ENCODE results near the gene MRPS34.
"Not testable (repeated sequence)": the region's sequence is repeated elsewhere in the genome, so short reads cannot be mapped to it uniquely, and the experiment has no call there.

MRPS34 gene

GRCh38 chr16:1746693-1747195 lies 26.2 kb downstream of the MRPS34 start:
- DNase-seq: no peak

- no peak for DNase-seq
Measured at GRCh38 chr16:1745900-1746692, 26.8 kb downstream of the MRPS34 start.

GRCh38 chr16:1745181-1745899 lies 27.6 kb downstream of the MRPS34 start:
- no peak for DNase-seq

- DNase-seq: no peak
Measured at GRCh38 chr16:1744338-1744840, 28.5 kb downstream of the MRPS34 start.

- no peak for DNase-seq
Measured at GRCh38 chr16:1743376-1744337, 29.3 kb downstream of the MRPS34 start.

- DNase-seq: no peak
Measured at GRCh38 chr16:1741553-1742165, 31.3 kb downstream of the MRPS34 start.

- DNase-seq: no peak
Measured at GRCh38 chr16:1740781-1741490, 32.0 kb downstream of the MRPS34 start.

GRCh38 chr16:1740234-1740633 lies 32.7 kb downstream of the MRPS34 start:
- DNase-seq: no peak

- no peak for DNase-seq
Measured at GRCh38 chr16:1734816-1735215, 38.1 kb downstream of the MRPS34 start.

- no peak for DNase-seq
Measured at GRCh38 chr16:1734123-1734522, 38.8 kb downstream of the MRPS34 start.

- DNase-seq: not testable (repeated sequence)
Measured at GRCh38 chr16:1732551-1732987, 40.4 kb downstream of the MRPS34 start.

GRCh38 chr16:1732071-1732470 lies 40.9 kb downstream of the MRPS34 start:
- DNase-seq: no peak

- DNase-seq: no peak
Measured at GRCh38 chr16:1731603-1732002, 41.3 kb downstream of the MRPS34 start.

GRCh38 chr16:1731073-1731472 lies 41.9 kb downstream of the MRPS34 start:
- DNase-seq: no peak

GRCh38 chr16:1729445-1729844 lies 43.5 kb downstream of the MRPS34 start:
- DNase-seq: no peak

GRCh38 chr16:1729026-1729425 lies 43.9 kb downstream of the MRPS34 start:
- DNase-seq: no peak

- DNase-seq: no peak
Measured at GRCh38 chr16:1727651-1728624, 45.0 kb downstream of the MRPS34 start.

- DNase-seq: no peak
Measured at GRCh38 chr16:1726661-1727502, 46.1 kb downstream of the MRPS34 start.

- no peak for DNase-seq
Measured at GRCh38 chr16:1724491-1724890, 48.4 kb downstream of the MRPS34 start.

All from NCI-H2107 (cell line).